GM19324 (cell line): ENCODE measurements around the gene GLTP.

Source experiments
- ATAC-seq: cut with Tn5 transposase; IDR thresholded peaks from one replicate; pipeline ENCODE4 v1.9.1; 2021; ENCODE audit warnings: mild to moderate bottlenecking, moderate library complexity; ENCODE audit not compliant: unreplicated experiment, low FRiP score

Gene GLTP

DNA sequence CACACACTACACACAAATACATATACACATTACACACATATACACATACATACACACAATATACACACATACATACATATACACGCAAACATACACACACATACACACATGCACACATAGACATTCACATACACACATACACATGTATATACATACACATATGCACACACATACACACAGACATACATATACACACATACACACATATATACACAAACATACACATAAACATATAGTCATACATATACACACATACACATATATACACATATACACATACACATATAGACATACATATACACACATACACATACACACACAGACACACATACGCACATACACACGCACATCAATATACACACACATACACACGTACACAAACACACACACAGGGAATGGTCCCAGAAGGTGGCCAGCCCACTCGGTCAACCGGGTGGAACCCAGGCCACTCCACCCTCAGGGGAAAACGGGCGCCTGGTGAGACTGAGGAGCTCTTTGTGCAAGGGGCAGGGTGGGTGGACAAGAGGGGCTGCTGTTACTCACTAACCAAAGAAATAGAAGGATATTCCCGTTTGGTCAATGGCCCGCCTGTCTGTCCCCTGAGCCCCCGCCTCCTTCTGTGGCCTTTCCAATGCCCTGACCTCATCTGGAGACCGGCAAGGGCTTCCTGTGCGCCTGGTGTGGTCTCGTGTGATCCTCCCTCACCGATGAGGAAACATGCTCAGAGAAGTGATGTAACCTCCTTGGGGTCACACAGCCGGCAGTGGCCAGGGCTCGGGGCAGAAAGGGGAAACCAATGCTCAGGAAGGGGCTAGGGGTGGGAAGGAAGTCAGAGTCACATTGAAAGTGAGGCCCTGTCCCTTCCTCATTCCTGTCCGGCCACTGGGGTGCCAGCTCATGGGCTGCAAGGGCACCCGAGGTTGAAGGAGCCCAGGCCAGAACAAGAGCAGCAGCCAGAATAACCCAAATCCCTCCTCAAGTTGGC lies 52.5 kb downstream of the GLTP start:
- no peak for ATAC-seq

DNA sequence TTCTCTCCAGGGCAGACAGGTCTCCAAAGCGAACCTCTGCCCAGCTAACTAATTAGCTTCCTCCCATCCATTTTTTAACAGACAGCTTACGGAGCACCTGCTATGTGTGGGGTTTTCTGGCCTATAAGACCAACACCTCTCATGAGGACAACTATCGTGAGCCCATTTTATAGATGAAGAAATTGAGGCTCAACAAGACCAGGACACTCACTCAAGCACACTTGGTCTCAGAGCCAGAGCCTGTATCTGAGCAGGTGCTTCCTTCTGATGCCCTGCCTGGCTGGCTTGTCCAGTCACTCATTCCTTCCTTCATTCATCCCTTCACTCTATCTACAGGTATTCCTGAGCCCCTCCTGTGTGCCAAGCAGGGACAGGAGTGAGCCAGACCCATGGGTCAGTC lies 53.3 kb downstream of the GLTP start:
- no peak for ATAC-seq

DNA sequence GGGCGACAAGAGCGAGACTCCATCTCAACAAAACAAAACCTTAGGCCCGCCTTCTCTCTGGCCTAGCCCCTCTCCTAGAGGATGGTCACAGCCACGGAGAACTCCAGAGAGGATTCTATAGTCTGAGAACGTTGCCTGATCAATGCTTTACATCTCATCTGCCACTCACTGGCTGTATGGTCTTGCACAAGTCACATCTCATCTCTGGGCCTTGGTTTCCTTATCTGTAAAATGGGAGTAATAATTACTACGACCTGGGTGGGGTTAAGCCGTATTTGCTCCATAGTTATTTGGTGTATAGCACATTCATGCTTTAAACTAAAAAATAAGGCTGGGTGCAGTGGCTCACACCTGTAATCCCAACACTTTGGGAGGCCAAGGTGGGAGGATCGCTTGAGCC lies 55.6 kb downstream of the GLTP start:
- no peak for ATAC-seq

DNA sequence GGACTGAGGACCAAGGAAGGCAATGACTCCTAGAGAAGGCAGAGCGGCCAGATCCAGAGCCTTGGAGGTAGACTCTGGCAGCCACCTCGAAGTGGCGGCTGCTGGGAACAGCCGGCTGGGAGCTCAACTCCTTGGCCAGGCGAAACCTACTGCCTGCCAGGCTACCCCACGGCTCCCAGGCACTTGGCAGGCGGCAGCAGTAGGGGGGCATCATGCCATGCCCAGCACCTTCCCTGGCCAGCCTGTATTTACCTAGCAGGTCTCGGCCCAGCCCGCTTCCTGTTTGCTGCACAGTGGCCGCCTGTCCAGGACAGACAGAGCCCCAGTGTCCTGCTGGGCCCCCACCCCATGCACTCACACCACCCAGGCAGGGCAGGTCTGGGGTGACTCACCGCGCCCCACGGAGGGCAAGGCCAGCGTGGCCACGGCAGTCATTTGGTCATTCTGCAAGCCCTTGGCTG lies 57.4 kb downstream of the GLTP start:
- ATAC-seq: no peak

DNA sequence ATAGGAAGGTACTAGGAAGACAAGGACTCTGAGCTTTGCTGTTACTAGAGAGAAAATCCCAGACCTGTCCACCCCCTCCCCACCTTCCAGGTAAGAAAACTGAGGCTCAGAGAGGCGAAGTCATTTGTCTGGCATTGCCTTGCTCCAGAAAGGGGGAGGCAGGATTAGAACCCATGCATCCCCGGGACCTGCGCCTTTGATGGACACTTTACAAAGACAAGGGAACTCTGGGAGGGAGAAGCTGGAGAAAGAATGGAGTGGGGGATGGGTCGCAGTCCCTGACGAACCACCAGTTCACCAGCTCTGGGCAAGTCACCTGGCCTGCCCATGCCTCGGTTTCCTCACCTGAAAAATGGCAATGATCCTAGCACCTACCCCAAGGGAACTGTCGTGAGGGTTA lies 57.9 kb downstream of the GLTP start:
- no peak for ATAC-seq

DNA sequence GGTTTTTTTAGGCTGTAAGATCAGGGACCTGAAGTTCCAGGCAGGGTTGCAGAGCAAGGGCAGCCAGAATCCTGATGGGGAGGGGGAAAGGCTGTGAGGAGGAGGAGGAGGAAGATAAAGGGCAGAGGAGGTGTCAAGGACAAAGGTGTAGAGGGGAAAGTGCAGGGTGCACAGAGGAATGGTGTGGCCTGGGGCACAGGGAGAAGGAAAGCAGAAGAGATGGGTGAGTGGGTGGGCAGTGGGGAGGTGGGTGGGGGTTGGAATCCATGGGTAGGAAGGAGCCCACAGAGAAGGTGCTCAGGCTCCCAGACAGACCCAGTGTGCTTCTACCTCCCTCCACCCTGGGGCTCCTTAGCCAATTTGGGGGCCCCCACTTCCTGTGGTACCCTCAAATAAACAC lies 58.4 kb downstream of the GLTP start:
- ATAC-seq: no peak

DNA sequence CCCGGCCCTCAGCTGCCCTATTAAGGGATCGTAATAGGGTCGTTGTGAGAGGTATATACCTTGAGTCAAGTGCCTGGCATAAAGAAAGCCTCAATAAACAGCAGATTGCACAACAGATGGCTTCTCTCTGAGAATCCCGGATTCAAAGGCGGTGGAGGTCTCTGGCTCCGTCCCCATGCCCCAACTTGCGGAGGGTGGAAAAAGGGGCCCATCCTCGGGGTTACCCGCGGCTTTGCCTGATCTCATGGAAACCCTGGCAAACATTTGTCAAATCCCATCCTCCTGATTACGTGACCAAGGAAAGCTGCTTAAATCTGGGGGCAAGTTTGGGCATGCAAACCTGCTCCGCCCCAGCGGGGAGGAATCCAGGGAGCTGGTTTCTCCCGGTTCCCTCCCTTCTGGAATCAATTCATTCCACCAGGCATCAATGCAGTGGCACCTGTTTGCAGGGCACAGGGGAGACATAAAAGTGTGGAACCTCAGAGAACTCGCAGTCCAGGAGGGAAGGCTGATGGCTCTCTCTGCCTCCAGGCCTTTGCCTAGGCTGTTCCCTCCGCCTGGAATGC lies 59.4 kb downstream of the GLTP start:
- no peak for ATAC-seq

DNA sequence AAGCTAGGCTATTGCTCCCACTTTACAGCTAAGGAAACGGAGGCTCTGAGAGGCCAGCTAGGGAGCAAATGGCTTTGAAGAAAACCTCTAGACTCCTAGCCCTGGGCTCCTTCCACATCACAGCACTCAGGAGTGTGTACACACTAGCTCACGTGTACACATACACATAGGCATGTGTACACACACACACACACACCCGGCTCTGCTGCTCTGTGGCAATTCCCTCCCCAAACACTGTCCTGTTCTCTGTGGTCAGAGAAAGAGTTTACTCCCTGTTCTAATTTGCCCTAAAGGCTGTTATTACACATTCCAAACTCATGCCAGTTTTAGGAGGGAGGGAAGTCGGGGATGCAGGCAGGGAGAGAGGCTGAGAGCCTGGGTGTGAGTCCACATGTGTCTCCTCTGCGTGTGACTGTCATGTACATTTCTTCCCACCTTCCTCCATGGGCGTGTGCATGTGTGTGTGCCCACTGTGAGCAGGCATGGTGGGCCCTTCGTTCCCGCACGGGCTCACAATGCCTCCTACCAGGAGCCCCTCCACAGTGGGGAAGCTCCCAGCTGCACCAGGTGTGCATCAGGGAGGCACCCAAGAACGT lies 61.3 kb downstream of the GLTP start:
- no peak for ATAC-seq

DNA sequence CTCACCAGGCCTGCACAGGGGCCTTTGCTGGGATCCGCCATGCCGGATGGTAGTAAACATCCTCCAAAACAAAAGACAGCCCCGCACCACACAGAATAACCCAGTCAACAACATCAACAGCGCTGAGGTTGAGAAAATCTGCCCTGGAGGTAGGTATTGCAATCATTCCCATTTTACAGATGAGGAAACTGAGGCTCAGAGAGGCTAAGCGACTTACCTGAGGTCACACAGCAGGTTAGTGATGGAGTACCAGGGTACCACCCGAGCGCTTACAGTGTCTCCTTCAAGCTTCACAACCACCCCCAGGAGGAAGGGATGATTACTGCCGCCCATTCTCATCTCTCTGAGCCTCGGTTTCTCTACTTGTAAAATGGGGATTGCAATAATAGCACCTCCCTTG lies 62.1 kb downstream of the GLTP start:
- no peak for ATAC-seq

DNA sequence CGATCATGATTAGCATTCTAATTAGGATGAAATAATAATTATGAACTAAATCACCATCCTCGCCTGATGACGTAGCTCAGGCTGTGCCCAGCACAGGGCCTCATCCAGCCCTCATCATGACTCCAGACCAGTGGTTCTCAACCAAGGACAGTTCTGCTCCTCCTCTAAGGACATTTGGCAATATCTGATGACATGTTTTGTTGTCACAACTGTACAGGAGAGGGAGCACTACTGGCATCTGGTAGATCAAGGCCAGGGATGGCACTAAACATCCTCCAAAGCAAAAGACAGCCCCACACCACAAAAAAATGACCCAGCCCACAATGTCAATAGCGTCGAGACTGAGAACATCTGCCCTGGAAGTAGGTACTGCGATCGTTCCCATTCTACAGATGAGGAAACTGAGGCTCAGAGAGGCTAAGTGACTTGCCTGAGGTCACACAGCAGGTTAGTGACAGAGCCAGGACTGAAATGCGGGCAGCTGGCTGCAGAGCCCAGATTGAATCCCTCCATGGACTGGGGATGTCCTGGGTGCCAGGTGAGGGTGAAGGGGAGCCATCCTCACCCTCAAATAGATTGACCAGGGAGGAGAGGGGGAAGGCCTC lies 62.6 kb downstream of the GLTP start:
- no peak for ATAC-seq

DNA sequence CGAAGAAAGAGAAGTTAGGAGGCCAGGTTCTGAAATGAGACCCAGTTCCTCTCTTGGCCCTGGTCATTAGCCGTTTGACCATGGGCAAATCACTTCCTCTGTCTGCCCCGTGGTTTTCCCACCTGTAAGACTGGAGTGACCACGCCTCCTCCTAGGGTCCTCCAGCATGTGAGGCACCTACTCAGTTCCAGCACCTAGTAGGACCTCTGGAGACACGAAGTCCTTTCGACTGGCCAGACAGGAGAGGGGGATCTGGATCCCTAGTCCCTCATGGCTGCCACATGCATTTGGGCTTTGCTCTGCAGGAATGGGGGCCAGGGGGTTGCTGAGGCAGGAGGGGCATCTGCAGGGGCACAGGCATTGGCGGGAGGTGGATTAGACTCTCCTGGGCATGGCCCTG lies 63.5 kb downstream of the GLTP start:
- ATAC-seq: no peak

DNA sequence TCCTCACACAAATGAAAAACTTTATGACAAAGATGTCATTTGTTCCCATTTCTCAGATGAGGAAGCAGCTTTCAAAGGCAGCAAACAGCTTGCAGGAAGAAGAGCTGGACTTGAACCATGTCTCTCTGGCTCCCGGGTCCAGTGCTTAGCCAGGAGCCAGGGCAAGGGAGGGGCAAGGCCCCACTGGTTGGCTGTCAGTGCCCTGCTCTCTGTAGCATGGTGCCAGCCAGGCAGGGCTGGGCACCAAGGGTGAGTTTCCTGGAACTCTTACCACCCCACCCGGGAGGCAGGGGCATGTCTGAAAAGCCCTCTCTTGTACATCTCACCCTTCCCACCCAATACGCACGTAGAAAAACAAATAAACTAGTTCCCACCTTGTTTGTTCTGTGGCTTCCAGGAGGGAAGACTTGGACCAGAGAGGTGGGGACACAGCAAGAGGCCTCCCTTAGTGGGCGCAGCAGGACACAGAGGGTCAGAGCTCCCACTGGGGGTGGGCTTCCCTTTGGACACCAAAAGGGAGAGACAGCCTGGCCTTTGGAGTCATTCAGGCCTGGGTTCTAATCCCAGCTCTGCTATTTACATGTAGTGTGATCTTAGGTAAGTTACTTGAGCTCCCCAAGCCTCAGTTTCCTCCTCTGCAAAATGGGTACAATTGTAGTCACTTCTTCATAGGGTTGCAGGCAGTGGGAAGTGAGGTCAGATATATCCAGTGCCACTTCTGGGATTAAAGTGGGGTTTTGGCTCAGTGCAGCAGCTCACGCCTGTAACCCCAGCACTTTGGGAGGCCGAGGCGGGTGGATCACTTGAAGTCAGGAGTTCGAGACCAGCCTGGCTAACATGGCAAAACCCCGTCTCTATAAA lies 64.4 kb downstream of the GLTP start:
- ATAC-seq: no peak

DNA sequence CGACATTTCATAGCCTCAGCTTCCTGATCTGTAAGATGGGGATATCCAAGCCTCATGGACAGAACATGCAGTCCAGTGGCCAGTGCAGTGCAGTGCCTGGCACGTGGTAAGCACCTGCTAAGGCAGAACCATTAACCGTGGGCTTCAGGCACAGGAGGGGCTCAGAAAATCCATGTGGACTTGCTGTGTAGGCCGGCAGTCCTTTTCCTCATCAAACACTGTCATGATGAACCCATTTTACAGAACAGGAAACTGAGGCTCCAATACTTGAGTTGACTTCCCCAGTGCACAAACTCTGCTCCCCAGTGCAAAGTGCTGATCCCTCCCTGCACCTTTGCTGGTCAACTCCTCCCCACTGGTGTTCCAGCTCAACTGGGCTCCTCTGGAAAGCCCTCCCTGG lies 65.1 kb downstream of the GLTP start:
- ATAC-seq: no peak

DNA sequence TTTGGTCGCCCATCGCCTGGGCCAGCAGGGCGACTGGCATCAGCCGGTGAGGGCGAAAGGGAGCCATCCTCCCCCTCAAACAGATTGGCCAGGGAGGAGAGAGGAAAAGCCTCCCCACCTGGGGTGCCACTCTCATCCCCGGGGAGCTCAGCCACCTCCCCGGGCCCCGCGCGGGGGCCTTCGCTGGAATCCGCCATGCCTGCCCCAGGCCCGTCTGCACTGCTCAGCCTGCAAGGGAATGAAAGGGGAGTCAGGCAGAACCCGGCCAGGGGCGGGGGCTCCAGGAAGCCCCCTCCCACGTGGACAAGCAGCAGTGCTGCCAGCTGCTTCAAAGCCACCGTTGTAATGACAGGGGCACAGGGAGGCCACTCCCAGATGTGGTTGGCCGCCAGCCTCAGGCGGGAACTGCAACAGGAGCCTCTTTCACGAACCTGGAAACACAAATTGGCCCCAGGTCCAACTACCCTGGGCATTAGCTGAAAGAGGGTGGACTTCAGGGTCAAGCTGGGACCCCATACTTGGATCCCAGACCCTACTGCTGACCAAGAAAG lies 65.7 kb downstream of the GLTP start:
- no peak for ATAC-seq

DNA sequence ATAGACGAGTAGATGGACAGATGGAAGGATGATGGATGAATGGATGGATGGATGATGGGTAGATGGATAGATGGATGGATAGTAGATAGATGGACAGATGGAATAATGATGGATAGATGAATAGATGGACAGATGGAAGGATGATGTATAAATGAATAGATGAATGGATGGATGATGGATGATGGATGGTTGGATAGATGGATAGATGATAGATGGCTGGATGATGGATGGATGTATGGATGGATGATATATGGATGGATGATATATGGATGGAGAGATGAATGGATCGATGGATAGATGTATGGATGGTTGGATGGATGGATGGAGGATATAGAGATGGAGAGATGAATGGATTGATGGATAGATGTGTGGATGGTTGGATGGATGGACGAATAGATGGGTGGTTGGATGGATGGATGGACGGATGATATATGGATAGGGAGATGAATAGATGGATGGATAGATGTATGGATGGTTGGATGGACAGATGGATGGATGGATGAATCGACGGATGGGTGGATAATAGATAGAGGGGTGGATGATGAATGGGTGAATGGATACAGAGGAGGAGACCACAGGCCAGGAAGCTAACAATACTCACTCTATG lies 66.4 kb downstream of the GLTP start:
- ATAC-seq: no peak

DNA sequence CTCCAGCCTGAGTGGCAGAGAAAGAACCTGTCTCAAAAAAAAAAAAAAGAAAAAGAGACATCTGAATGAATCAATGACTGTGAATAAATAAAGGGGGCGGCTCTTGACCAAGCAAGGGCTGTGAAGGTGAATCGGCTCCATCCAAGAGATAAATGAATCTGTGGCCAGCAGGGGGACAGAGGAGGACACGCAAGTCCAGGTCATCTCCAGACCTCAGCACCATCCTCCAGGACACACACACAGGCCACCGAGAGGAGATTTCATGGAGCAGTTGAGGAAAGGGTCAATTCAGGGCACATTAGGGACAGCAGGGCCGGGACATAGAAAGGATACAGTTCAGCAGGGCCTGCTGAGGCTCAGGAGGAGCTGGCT lies 68.7 kb downstream of the GLTP start:
- ATAC-seq: no peak

DNA sequence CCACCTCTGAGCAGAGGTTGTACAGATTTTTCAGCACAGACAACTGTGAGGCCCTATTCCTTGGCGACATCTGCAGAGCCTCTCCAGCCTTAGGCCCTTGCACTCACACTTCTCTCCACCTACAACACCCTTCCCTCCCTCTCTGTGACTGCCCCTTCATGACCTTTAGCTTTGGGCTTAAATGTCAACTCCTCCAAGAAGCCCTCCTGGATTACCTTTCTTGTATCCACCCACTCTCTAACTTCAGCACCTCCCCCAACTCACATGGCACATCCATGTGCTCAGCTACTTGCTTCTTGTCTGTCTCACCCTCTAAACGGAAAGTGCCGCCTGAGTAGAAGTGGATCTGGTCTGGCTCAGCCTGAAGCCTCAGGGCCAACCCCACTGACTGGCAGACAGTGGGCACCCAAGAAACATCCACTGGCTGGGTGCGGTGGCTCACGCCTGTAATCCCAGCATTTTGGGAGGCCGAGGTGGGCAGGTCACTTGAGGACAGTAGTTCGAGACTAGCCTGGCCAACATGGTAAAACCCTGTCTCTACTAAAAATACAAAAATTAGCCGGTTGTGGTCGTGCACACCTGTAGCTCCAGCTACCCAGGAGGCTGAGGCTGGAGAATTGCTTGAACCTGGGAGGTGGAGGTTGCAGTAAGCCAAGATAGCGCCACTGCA lies 69.3 kb downstream of the GLTP start:
- ATAC-seq: no peak

DNA sequence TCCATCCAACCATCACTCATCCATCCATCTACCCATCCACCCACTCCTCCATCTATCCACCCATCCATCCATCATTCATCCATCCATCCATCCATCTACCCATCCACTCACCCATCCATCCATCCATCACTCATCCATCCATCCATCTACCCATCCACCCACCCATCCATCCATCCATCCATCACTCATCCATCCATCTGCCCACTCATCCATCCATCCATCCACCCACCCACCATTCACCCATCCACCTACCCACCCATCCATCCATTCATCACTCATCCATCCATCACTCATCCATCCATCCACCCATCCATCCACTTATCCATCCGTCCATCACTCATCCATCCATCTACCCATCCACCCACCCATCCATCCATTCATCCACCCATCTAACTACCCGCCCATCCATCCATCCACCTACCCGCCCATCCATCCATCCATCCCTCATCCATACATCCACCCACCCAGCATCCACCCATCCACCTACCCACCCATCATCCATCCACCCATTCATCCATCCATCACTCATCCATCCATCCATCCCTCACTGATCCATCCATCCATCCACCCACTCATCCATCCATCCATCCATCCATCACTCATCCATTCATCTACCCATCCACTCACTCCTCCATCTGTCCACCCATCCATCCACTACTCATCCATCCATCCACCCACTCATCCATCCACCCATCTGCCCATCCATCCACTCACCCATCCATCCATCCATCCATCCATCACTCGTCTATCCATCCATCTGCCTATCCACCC lies 71.3 kb downstream of the GLTP start:
- ATAC-seq: no peak
